ENCODE measurements around the gene PAOX.

- TF ChIP-seq RFX5 (IDR thresholded peaks at IDR 0.05; ENCODE audit: low read depth, low read length) (no peak), ZNF510 (CRISPR knock-in tag; IDR thresholded peaks at IDR 0.05; ENCODE audit: low read depth) (no peak), MAX (IDR thresholded peaks at IDR 0.05) (no peak)
Observed at GRCh38 chr10:133388973-133389818, 10.1 kb downstream of the PAOX start.

All from HepG2 (cell line).